Measurements from ENCODE around the gene MPPED2.

MPPED2 gene

GRCh38 chr11:30447058-30447640 is 139.0 kb downstream of the MPPED2 start:
- no peak overlapping the region for H3K27ac ChIP-seq
- TF ChIP-seq ZFX (IDR thresholded peaks at IDR 0.05) (no peak), CTCF (conservative IDR thresholded peaks at IDR 0.05) (no peak)

GRCh38 chr11:30446520-30446919 is 139.6 kb downstream of the MPPED2 start:
- H3K27ac ChIP-seq: no peak overlapping the region
- TF ChIP-seq CTCF (conservative IDR thresholded peaks at IDR 0.05) (no peak), ZFX (IDR thresholded peaks at IDR 0.05) (no peak)

GRCh38 chr11:30445056-30445455 is 141.1 kb downstream of the MPPED2 start:
- TF ChIP-seq CTCF (conservative IDR thresholded peaks at IDR 0.05) (no peak), ZFX (IDR thresholded peaks at IDR 0.05) (no peak)
- no peak overlapping the region for H3K27ac ChIP-seq

- no peak for TF ChIP-seq CTCF (conservative IDR thresholded peaks at IDR 0.05)
- no peak for TF ChIP-seq ZFX (IDR thresholded peaks at IDR 0.05)
- H3K27ac ChIP-seq: no peak overlapping the region
Observed at GRCh38 chr11:30440510-30440909, 145.6 kb downstream of the MPPED2 start.

GRCh38 chr11:30436801-30437200 is 149.4 kb downstream of the MPPED2 start:
- H3K27ac ChIP-seq: no peak overlapping the region

GRCh38 chr11:30435488-30435887 is 150.7 kb downstream of the MPPED2 start:
- TF ChIP-seq ZFX (IDR thresholded peaks at IDR 0.05) (no peak), CTCF (conservative IDR thresholded peaks at IDR 0.05) (no peak)
- no peak overlapping the region for H3K27ac ChIP-seq

More at GRCh38 chr11:30436801-30437200, 149.4 kb downstream of the MPPED2 start:
- TF ChIP-seq CTCF (conservative IDR thresholded peaks at IDR 0.05) (no peak), ZFX (IDR thresholded peaks at IDR 0.05) (no peak)

GRCh38 chr11:30434901-30435300 is 151.3 kb downstream of the MPPED2 start:
- no peak overlapping the region for H3K27ac ChIP-seq
- TF ChIP-seq ZFX (IDR thresholded peaks at IDR 0.05) (no peak), CTCF (conservative IDR thresholded peaks at IDR 0.05) (no peak)
